Measurements from ENCODE around the gene DCAKD. TPM values are rescaled to one million over a fixed set of nuclear protein-coding genes. Genes with fewer than 3 reads are reported as not detected.

The DCAKD gene
- total RNA-seq, 1 donor from 2014 or later: 5.0 TPM

GRCh38 chr17:45093444-45094110 lies 42.1 kb upstream of the DCAKD start:
- intact Hi-C loops (cut with DNase I): loop anchor here (1.0 kb wide), 1 partner anchor 32 kb away; the partner anchor contains the start of gene NMT1
- Histone ChIP-seq H3K4me3 (peak overlapping the region in 1 of 2 donors; percentile 8), H3K27ac (peak overlapping the region; percentile 87 to 94), H3K27me3 (no peaks in the 10 kb centered on the region), H3K4me1 (peaks cover 39 to 80% of the 10 kb centered on the region in 2 donors), H3K9me3 (no peaks in the 10 kb centered on the region), H3K36me3 (peaks cover 63 to 74% of the 10 kb centered on the region in 2 donors)
- TF ChIP-seq CTCF (IDR thresholded peaks at IDR 0.05): no peak
- DNase-seq (ENCODE audit: low spot score in 2 of 2): peak in 1 of 2 donors; percentile 75

- peak; percentile 81 to 97 for DNase-seq (ENCODE audit: low spot score in 2 of 2)
- TF ChIP-seq CTCF (IDR thresholded peaks at IDR 0.05): no peak
- Histone ChIP-seq H3K27me3 (no peaks in the 10 kb centered on the region), H3K4me3 (peak overlapping the region in 1 of 2 donors; percentile 8), H3K36me3 (peaks cover 58 to 71% of the 10 kb centered on the region in 2 donors), H3K4me1 (peaks cover 41 to 80% of the 10 kb centered on the region in 2 donors), H3K27ac (peak overlapping the region; percentile 87 to 94), H3K9me3 (no peaks in the 10 kb centered on the region)
- intact Hi-C loops (cut with DNase I): loop anchor here (1.0 kb wide), 1 partner anchor 32 kb away; the partner anchor contains the start of gene NMT1
These were observed 41.5 kb upstream of the DCAKD start for GRCh38 chr17:45092911-45093430.

GRCh38 chr17:45091778-45092425 lies 40.5 kb upstream of the DCAKD start:
- peaks cover 41 to 87% of the 10 kb centered on the region in 2 donors for H3K4me1 ChIP-seq
- intact Hi-C loops (cut with DNase I): no loop called here
- no peak for TF ChIP-seq CTCF (IDR thresholded peaks at IDR 0.05)
- H3K9me3 ChIP-seq: no peaks in the 10 kb centered on the region
- peak overlapping the region; percentile 76 to 87 for H3K27ac ChIP-seq
- H3K36me3 ChIP-seq: peaks cover 51 to 69% of the 10 kb centered on the region in 2 donors
- DNase-seq (ENCODE audit: low spot score in 2 of 2): no peak
- H3K27me3 ChIP-seq: no peaks in the 10 kb centered on the region
- H3K4me3 ChIP-seq: no peak overlapping the region

- TF ChIP-seq CTCF (IDR thresholded peaks at IDR 0.05): no peak
- intact Hi-C loops (cut with DNase I): no loop called here
- DNase-seq (ENCODE audit: low spot score in 2 of 2): no peak
- Histone ChIP-seq H3K4me3 (no peak overlapping the region), H3K36me3 (peaks cover 44 to 68% of the 10 kb centered on the region in 2 donors), H3K4me1 (peaks cover 41 to 84% of the 10 kb centered on the region in 2 donors), H3K27ac (peak overlapping the region; percentile 76 to 87), H3K27me3 (no peaks in the 10 kb centered on the region), H3K9me3 (no peaks in the 10 kb centered on the region)
These were observed 39.3 kb upstream of the DCAKD start for GRCh38 chr17:45090711-45091110.

GRCh38 chr17:45088741-45089140 lies 37.3 kb upstream of the DCAKD start:
- Histone ChIP-seq H3K27ac (peak overlapping the region; percentile 76 to 87), H3K36me3 (peaks cover 42 to 67% of the 10 kb centered on the region in 2 donors), H3K4me1 (peaks cover 34 to 66% of the 10 kb centered on the region in 2 donors), H3K9me3 (no peaks in the 10 kb centered on the region), H3K4me3 (no peak overlapping the region), H3K27me3 (no peaks in the 10 kb centered on the region)
- DNase-seq (ENCODE audit: low spot score in 2 of 2): no peak
- TF ChIP-seq CTCF (IDR thresholded peaks at IDR 0.05): no peak
- intact Hi-C loops (cut with DNase I): no loop called here

Measured in ascending aorta (tissue), 2 donors.